Ishikawa (cell line): ENCODE data around the gene TTC16.

Experiments
- CEBPB ChIP-seq: IDR thresholded peaks from 2 replicates; pipeline ENCODE4 v1.6.1; 2012
- CREB1 ChIP-seq: IDR thresholded peaks from 2 replicates; pipeline ENCODE4 v1.6.1; 2012; ENCODE audit warnings: low read depth
- EGR1 ChIP-seq: IDR thresholded peaks from 2 replicates; pipeline ENCODE4 v1.6.1; 2012
- EP300 ChIP-seq: IDR thresholded peaks from 2 replicates; pipeline ENCODE4 v1.6.1; 2012; ENCODE audit warnings: borderline replicate concordance
- FOXM1 ChIP-seq: IDR thresholded peaks from 2 replicates; pipeline ENCODE4 v1.6.1; 2012; ENCODE audit warnings: low read depth, borderline replicate concordance
- MAX ChIP-seq: IDR thresholded peaks from 2 replicates; pipeline ENCODE4 v1.6.1; 2012
- NFIC ChIP-seq: IDR thresholded peaks from 2 replicates; pipeline ENCODE4 v1.6.1; 2012
- RAD21 ChIP-seq: IDR thresholded peaks from 2 replicates; pipeline ENCODE4 v1.6.1; 2012; ENCODE audit warnings: low read depth
- REST ChIP-seq: IDR thresholded peaks from 2 replicates; pipeline ENCODE4 v1.6.1; 2012; ENCODE audit warnings: low read depth, mild to moderate bottlenecking
- TAF1 ChIP-seq: IDR thresholded peaks from 2 replicates; pipeline ENCODE4 v1.6.1; 2012; ENCODE audit warnings: low read depth, mild to moderate bottlenecking
- TCF12 ChIP-seq: IDR thresholded peaks from 2 replicates; pipeline ENCODE4 v1.6.1; 2012; ENCODE audit warnings: low read depth
- TEAD4 ChIP-seq: IDR thresholded peaks from 2 replicates; pipeline ENCODE4 v1.6.1; 2012
- USF1 ChIP-seq: IDR thresholded peaks from 2 replicates; pipeline ENCODE4 v1.6.1; 2012
- YY1 ChIP-seq: IDR thresholded peaks from 2 replicates; pipeline ENCODE4 v1.6.1; 2012; ENCODE audit warnings: low read depth
- ZBTB7A ChIP-seq: IDR thresholded peaks from 2 replicates; pipeline ENCODE4 v1.6.1; 2012; ENCODE audit warnings: low read depth

TTC16 gene

GRCh38 chr9:127728808-127729207 lies 12.9 kb downstream of the TTC16 start:
- no peak for TF ChIP-seq ZBTB7A
- TF ChIP-seq EGR1 = no peak
- TF ChIP-seq YY1 = no peak
- no peak for TF ChIP-seq TAF1
- no peak for TF ChIP-seq USF1
- TF ChIP-seq TCF12 = no peak
- TF ChIP-seq TEAD4 = no peak
- no peak for TF ChIP-seq FOXM1
- no peak for TF ChIP-seq EP300
- no peak for TF ChIP-seq CEBPB
- TF ChIP-seq NFIC = no peak
- TF ChIP-seq REST = no peak
- TF ChIP-seq RAD21 = no peak
- no peak for TF ChIP-seq CREB1
- no peak for TF ChIP-seq MAX

- no peak for TF ChIP-seq NFIC
- TF ChIP-seq CEBPB = no peak
- no peak for TF ChIP-seq TEAD4
- no peak for TF ChIP-seq EGR1
- no peak for TF ChIP-seq ZBTB7A
- TF ChIP-seq TCF12 = no peak
- TF ChIP-seq EP300 = no peak
- no peak for TF ChIP-seq CREB1
- no peak for TF ChIP-seq REST
- no peak for TF ChIP-seq FOXM1
- TF ChIP-seq TAF1 = no peak
- TF ChIP-seq USF1 = no peak
- TF ChIP-seq RAD21 = no peak
- TF ChIP-seq MAX = no peak
- TF ChIP-seq YY1 = no peak
Observed at GRCh38 chr9:127729522-127730256, 13.8 kb downstream of the TTC16 start.

- TF ChIP-seq CEBPB (no peak), NFIC (no peak), MAX (no peak), CREB1 (no peak), TCF12 (no peak), FOXM1 (no peak), ZBTB7A (no peak), USF1 (no peak), RAD21 (no peak), TEAD4 (no peak), REST (no peak)
Observed at GRCh38 chr9:127730262-127730661, 14.4 kb downstream of the TTC16 start.
